Retinal pigment epithelial cell (primary cell): ENCODE results near the gene NPVF.

Experiments used
- DNase-seq: peaks from one replicate; pipeline ENCODE4 v3.0.0-alpha.2; 2010; ENCODE audit warnings: low read depth
- H3K4me3 ChIP-seq: 2 replicates; pipeline ENCODE4 v1.5.1; 2011; ENCODE audit warnings: mild to moderate bottlenecking, low read length, control low read depth, moderate library complexity
- TF ChIP-seq, protein P1 (sequence below): conservative IDR thresholded peaks from 2 replicates; pipeline ENCODE4 v1.5.1; 2011; ENCODE audit warnings: low read depth, low read length, control low read depth, inconsistent platforms

The NPVF gene

DNA sequence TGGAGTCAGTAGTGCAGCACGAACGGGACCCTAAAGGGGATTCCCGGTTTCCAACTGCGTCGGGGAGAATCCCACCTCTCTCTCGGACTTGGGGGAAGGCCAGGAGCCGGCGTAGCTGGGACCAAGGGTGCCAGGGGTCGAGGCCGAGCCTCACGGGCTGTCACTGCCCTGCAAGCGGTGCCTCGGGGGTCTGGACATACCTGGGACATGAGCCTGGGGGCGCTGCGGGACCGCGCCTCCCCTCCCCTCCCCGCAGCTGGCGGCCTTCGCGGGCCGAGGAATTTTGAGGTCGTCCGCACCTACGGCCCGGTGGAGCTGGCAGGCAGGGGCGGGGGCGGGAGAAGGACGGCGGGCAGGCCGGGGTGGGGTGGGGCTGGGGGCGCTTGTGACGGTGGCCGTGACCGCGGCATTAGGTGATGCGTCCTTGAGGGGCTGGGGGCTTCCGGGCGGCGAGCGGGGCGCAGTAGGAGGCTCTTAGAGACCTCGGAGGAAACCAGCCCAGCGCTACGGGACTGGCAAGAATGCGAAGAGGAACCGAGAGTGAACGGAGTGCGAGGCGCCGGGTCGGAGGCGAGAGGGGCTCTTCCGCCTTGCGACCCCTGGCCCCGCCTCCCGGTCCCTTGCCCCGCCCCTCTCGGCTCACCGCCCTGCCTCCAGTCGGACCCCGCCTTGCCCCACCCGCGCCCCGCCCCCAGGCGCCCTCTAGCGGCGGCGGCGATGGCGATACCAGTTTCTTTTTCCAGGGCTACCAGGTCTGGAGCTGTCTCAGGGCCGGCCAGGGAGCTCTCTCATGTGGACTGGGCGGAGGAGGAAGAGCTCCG lies 48.3 kb downstream of the NPVF start:
- DNase-seq, result peak; percentile 14
- TF ChIP-seq, protein P1, sequence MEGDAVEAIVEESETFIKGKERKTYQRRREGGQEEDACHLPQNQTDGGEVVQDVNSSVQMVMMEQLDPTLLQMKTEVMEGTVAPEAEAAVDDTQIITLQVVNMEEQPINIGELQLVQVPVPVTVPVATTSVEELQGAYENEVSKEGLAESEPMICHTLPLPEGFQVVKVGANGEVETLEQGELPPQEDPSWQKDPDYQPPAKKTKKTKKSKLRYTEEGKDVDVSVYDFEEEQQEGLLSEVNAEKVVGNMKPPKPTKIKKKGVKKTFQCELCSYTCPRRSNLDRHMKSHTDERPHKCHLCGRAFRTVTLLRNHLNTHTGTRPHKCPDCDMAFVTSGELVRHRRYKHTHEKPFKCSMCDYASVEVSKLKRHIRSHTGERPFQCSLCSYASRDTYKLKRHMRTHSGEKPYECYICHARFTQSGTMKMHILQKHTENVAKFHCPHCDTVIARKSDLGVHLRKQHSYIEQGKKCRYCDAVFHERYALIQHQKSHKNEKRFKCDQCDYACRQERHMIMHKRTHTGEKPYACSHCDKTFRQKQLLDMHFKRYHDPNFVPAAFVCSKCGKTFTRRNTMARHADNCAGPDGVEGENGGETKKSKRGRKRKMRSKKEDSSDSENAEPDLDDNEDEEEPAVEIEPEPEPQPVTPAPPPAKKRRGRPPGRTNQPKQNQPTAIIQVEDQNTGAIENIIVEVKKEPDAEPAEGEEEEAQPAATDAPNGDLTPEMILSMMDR, result peak; percentile 61
- peak overlapping the region; percentile 77 for H3K4me3 ChIP-seq

DNA sequence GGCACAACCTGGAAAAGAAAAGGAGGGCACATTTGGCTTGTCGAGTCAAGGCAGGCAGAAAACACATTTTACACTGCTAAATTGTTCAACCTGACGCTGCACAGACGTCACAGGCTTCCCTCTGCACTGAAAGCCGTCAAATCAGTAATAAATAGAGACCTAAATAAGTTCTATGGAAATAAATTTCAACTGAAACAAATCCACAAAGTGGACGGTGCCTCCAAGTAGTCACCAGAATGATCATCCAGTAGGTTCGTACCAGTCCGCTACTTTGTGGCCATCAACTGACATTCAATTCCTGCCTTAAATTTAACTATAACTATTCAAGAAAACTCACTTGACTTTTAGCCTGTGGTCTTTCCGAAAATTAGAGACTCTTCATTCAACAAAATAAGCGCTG lies 49.0 kb downstream of the NPVF start:
- TF ChIP-seq, protein P1, result no peak
- DNase-seq, result no peak
- H3K4me3 ChIP-seq, result peak overlapping the region; percentile 77
